Fibroblast of skin of left quadriceps (primary cell): ENCODE results near the gene CFAP73.
"Not testable (repeated sequence)": the region's sequence is repeated elsewhere in the genome, so short reads cannot be mapped to it uniquely, and the experiment has no call there.

ENCODE experiments used
- DNase-seq, 2 experiments: peaks; one replicate each; pipeline ENCODE4 v3.0.0-alpha.2; 2013; ENCODE audit warnings: low read depth in 2 of 2

Gene CFAP73

DNA sequence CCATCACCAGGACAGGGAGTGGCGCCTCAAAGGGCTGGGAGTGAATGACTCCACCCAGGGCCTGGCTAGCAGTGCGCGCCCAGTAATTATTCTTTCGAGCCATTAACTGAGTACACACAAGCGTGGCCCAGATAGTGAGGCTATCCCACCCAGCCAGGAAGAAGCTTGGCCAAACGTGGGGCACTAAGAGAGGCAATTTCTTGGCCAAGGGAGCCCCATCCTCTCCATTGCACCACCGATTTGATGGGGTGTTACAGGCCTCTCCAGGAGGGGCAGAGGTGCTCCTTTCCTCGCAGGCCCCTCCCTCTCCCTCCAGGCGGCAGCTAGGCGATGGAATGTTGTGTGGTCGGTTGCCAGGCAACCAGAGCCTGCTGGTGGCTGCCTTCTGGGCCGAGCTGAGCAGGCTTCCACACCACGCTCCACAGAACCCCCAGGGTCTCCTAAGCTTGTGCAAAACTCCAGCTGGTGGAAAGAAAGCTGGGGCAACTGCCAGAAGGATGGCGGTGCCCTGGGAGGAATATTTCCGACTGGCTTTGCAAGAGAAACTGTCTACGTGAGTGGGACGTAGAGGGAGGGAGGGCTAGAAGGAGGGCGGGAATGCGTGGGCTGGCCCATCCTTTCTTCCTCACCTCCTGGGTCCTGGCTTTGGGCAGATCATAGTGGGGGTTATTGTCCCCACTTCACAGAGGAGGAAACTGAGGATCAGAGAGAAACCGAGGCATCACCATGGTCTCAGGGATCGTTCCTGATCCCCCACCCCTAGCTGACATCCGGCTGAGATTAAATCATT is at the start of gene CFAP73:
CFAP73 (plus strand) TSS at position 364 of the 790 bp plus-strand sequence; CDS start at position 498, 134 bp downstream.
- DNase-seq = peak; percentile 69 to 72

DNA sequence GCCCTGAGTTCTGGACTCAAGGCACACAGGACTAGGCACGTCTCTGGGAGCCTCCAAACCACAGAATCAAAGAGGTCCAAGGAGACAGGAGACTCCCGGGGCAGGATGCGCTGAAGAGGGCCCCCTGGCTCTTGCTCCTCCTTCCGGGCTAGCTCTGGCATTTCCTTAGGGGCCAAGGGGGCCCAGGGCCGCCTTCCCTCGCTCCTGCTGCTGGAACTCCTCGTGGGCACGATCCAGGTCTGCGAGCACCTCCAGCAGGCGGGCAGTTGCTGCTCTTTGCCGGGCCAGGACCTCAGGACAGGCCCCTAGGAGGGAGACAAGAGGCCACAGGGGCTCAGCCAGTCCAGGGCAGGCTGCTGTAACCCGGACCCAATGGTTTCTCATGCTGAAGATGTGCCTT is 49.8 kb upstream of the CFAP73 start:
- DNase-seq = no peak

DNA sequence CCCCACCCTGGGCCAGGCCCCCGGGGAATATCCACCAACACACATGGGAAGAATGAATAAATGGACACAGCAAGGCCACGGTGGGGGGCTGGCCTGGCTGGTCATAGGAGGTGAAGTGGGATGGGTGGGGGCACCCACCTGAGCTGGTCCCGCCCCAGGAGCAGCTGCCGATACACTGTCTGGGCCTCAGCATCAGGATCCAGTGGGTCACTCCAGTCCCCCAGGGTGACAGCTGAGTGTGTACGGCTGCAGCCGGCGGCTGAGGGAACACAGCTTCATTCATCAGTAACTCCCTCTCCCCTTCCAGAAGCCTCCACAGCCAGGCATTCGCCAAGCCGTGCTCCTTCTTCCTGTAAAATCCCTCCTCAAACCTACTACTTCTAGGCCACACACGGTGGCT is 47.8 kb upstream of the CFAP73 start:
- no peak for DNase-seq

DNA sequence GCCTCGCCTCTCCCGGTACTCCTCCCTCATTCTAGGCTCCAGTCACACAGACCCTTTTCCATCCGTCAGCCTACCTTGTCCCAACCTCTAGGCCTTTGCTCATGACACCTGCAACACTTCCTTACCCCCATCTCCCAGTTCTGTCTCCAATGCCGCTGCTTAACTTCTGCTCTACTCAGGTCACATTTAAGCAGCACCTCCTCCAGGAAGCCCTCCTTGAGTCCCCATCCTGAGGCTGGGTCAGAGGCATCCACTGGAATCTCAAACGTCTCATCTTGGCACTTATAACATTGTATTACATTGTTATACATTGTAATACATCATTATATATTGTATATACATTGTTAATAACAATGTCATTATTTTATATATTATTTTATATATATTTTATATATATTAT is 46.7 kb upstream of the CFAP73 start:
- no peak for DNase-seq

DNA sequence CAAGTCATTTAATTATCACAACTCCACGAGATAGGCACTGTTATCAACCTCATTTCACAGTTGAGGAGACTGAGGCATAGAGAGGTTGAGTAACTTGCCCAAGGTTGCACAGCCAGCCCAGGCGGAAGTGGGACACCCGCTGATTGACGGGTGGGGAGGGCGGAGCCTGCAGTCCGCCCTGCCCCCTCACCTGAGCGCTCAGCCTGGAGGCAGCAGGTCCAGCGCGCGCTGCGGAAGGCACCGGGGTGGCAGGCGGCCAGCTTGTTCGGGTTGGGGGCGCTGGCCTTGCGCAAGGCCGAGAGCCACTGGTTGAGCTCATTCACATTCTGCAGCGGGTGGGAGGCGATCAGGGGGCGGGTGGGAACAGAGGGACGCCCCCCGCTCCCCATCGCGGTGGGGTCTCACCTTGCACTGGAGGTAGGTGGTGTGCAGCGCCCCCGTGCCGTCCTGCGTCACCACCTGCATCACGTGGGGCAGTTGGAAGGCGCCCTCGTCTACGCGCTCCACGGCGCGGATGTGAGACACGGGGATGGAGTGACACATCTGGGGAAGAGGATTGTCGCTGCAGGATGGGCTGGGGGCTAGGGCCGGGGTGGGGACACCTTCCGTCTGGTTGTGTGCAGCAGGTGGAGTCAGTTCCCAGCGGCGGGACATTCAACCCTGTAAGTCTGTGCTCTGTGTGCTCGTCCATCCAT is 45.6 kb upstream of the CFAP73 start:
- no peak for DNase-seq

DNA sequence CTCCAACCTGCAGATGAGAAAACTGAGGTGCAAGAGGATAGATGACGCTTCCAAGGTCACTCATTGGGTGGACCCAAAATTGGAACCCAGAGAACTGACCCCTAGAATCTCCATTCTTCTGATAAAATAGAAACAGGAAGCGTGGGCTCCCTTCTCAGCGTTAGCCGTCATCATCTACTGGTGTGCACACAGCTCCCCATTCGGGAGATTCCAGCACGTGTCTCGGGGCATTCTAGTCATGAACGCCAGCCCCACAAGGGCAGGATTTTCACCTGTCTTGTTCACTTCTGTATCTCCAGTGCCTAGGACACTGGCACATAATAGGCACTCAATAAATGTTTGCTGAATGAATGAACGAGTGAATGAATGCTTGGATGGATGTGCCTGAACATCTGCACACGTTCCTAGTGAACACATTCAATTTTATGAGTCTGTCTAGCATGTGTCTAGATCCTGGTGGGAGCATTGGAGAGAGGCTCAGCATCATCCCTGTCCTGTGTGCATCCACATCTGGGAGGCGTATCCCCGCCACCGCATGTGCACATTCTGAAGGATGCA is 44.5 kb upstream of the CFAP73 start:
- DNase-seq = no peak

DNA sequence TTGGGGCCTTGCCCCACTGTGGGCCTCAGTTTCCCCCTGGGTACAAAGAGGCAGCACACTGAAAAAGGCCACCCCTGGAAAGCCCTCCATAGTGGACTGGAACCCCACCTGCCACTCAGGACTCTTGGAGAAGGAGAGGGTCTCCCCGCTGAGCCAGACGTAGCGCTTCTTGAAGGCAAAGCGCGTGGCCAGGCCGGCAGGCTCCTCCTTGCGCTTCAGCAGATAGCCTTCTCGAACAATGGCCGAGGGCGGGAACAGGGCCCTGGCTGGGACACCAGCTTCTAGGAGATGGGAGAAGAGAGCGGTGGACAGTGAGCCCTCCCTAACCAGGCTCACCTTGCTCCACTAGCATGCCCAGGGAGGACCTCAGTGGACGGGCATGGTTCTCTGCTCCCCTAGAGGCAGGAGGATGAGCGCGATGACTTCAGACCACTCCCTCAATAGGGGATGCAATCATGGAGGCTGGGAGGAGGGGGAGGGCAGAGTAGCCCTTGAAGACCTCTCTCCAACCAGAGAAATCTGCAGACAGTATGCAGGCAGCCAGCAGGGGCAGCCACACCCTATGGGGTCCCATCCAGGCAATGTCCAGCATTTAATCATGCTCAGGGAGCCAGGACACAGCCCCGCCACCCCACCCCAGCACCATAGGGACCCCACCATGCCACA is 43.8 kb upstream of the CFAP73 start:
- no peak for DNase-seq

DNA sequence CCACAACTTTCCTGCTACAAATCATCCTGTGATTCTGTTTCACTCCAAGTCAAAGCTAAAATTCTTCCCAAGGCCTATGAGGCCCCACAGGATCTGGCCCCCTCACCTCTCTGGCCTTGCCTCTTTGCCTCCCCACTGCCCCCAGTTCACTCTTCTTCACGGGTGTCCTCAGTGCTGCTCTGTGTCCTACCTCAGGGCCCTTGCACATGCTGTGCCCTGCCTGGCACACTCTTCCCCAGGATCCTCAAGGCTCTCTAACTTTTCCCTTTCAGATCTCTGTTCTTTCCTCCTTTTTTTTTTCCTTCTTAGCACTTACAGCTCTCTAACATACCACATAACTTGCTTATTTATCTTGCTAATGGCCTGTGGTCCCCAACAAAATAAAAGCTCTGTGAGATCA is 43.2 kb upstream of the CFAP73 start:
- DNase-seq = no peak

DNA sequence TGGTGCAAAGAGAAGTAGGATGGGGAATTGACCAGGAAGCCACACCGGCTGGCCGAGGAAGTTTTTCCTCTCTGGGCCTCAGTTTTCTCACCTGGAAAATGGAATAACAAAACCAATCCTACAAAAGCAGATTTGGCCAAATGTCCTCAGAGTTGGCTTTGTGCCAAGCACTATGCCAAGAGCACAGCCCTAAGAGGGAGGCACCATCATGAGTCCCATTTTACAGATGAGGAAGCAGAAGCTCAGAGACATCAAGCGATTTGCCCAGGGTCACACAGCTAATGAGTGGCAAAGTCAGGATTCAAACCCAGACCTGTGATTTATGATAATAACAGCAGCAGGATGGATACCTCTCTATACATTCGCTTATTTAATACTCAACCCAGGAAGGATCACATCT is 41.2 kb upstream of the CFAP73 start:
- no peak for DNase-seq

DNA sequence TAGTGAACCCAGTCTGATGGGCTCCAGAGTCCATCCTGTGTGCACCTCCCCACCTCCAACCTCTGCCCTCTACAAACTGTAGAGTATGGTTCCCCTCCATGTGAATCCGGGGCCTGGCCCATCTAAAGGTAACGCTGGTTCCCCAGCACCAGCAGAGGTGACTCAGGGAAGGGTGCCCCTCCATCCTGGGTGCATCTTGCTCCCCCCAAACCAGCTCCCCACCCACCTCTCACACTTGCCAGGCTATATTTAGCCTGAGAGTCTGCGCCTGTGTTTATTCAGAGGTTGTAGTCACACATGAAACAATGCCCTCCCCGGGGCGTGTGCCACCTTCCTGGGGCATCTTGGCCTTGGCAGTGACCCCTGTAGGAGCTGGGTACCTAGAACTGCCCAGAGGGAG is 40.2 kb upstream of the CFAP73 start:
- DNase-seq = no peak

DNA sequence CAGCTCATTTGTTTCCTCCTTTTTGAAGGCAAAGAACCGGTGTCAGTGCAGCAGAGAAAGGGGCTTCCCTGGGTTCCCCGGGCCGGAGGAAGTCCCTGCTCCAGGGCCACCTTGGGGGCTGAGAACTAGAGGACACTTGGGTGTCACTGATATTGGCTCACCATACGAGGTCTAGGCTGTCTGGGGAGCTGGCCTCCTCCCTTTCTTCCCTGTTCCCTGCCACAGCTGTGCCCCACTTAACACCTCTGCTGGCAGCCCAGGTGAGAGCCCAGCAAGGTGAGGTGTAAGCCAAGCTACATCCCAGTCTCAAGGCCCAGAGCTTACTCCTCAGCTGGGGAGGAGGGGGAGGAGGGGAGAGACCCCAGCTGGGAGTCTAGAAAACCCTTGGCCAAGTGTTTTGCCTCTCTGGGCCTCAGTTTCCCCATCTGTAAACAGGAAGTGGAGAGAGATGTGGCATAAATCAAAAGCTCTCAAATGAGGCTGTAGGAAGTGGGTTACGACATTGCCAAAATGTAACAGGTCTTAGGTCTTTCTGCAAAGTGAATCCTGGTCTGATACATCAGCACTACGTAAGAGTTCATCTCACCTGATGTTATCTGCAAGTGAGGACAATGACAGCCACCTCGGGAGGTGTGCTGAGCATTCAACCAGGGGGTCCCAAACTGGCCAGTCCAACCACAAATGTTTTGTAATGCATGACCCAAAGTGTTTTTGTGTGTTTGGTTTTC is 39.5 kb upstream of the CFAP73 start:
- no peak for DNase-seq

DNA sequence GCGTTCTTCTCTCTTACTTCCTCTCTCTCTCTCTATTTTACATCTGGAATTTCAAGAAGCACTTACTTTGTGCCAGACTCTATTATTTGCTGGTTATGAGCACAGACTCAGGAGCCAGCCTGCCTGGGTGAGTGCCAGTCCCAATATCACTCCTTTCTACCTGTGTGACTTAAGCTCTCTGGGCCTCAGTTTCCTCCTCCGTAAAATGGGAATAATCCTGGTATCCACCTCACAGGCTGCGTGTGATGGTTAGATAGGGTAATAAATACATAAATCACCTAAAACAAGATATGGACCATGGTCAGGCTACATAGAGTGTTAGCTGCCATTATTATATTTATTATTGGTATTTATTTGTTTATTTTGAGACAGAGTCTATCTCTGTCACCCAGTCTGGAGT is 38.3 kb upstream of the CFAP73 start:
- DNase-seq = no peak

DNA sequence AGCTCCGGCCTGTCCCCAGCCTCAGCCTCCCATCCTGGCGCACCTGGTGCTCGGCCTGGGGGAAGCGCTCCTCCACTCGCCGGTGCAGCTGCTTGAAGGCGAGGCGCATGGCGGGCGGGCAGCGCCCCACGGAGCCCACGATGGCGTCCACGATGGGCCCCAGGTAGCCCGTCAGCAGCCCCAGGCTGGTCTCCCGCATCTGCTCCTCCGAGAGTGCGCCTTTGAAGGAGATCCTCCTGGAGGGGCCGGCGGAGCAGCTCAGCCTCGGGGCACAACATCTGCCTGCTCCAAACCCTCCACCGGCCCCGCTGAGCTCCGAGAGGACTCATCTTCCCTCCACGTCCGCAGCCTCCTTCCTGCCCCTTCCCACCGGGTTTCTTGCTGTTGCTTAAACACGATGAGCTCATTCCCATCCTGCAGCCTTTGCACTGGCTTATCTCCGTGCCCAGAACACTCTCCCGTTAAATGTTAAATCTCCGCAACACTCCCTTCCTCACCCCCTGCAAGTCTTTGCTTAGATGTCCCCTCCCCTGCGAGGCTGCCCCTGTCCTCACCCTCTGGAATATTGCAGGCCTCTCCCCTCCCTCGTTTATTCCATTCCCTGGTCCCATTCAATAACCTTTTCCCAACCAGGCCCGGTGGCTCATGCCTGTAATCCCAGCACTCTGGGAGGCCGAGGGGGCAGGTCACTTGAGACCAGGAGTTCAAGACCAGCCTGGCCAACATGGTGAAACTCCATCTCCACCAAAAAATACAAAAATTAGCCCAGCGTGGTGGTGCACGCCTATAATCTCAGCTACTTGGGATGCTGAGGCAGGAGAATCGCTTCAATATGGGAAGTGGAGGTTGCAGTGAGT is 37.3 kb upstream of the CFAP73 start:
- DNase-seq = no peak

DNA sequence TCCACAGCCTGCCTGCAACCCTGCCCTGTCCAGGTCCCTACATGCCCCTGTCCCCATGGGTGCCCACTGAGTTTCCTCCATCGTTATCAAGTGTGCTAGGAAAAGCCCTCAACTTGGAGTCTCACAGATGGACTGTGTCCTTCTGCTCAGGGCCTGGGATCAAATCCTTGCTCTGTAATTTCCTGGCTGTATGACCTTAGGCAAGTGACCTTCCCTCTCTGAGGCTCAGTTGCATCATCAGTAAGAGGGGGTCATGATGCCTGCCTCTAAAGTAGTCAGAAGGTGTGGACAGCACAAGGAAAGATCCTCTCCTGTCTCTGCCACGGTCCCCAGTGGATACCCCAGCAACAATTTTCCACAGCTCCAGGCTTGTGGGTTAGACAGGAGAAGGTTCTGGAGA is 36.1 kb upstream of the CFAP73 start:
- no peak for DNase-seq

DNA sequence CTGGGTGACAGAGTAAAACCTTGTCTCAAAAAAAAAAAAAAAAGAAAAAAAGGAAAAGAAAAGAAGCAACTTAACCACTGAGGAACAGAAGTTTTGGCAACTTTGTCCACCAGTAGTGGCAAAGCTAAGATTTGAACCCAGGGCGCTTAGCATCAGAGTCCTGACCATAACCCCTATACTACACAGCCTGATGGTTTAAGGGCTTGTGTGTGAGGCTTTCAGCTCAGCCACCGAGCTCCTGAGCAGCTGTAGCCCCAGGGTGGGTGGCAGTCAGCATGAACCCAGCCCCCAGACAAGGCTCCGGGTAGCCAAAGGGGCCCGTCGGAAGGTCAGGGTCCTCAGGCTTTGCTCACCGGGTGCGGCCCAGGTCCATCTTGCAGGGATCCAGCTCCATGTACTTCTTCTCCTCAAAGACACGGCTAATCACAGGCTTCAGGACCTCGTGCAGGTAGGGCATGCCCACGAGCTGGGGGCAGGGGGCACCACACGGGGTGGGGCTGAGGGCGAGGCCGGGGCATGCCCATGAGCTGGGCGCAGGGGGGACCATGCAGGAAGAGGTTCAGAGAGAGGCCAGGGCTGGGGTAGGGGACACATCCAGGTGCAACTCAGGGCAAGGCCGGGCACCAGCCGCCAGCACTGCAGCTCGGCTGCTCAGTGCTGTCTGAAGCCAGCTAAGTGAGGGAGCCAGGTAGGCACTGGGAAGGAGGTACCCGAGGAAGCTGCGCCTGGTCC is 34.9 kb upstream of the CFAP73 start:
- DNase-seq = no peak

DNA sequence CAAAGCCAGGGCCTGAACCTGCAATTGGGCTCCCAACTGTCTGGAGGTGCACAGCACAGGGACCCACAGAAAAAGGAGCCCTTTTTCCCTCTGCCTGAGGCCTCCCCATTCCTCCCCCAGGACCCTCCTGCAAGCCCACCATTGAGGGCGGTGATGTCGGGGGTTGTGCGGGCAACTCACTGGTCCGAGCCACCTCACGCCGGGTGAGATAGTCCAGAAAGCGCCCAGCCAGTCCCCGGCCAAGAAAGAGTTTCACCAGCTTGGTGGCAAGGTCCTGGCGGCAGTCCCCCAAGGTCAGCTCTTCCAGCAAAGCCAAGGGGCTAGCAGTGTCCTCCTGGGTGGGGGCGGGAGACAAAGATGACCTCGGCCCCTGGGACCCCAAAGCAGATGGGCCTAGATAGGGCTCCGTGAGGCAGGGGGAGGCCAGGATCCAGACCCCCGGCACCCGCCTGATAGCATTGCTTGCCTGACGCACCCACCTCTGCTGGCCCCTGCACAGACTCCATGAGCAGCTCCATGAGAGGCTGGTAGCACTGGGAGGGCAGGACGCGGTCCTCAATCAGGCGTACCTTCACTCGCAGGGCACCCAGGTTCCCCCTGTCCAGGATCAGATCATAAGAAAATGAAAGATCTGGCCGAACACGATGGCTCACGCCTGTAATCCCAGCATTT is 33.9 kb upstream of the CFAP73 start:
- no peak for DNase-seq

DNA sequence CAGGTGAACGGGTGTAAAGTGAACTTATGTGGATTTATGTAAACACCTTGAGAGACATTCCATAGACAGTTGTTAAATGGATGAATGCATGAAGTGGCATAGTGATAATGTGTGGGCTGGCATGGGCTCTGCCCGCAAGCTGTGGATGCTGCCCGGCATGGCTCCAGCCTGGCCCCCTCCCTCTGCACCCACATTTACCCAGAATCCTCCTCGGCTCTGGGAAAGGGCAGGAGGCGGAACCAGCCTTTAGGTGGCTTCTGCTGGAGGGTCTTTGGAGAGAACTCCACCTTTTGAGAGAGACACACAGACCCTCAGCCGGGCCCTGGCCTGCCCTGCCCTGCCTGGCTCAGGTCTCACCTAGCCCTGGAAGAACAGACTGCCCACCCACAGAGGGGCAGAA is 32.6 kb upstream of the CFAP73 start:
- no peak for DNase-seq

DNA sequence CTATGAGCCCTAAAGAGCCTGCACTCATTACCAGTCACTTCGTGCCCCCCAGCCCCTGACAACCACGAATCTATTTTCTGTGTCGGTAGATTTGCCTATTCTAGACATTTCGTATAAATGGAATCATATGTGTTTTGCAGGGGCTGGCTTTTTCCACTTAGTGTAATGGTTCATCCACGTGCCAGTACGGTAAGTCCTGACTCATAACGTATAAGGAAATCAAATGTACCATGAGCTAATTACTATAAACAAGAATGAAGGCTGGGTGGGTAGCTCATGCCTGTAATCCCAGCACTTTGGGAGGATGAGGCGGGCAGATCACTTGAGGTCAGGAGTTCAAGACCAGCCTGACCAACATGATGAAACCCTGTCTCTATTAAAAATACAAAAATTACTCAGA is 31.8 kb upstream of the CFAP73 start:
- not testable (repeated sequence) for DNase-seq

DNA sequence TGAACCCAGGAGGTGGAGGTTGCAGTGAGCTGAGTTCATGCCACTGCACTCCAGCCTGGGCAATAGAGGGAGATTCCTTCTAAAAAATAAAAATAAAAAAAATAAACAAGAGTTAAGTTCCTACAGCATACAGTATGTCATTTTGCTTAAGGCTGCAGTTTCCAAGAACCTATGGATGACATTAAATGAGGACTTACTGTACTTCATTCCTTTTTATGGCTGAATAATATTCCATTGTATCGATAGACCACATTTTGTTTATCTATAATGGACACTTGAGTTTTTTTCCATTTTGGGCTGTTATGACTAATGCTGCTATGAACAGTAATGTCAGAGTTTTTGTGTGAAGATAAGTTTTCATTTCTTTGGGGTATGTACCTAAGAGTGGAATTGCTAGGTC is 31.4 kb upstream of the CFAP73 start:
- no peak for DNase-seq
